Inflammatory macrophage (primary cell): Measurements from ENCODE around the gene SLC13A3.

Experiments used
- DNase-seq, 2 donors: peaks; one replicate each; pipeline ENCODE4 v3.0.0-alpha.2; 2020 to 2022

SLC13A3 gene

GRCh38 chr20:46650575-46651090 is 626 bp downstream of the SLC13A3 start:
- DNase-seq = no peak

GRCh38 chr20:46649965-46650542 is 1.2 kb downstream of the SLC13A3 start:
- DNase-seq = no peak

DNA sequence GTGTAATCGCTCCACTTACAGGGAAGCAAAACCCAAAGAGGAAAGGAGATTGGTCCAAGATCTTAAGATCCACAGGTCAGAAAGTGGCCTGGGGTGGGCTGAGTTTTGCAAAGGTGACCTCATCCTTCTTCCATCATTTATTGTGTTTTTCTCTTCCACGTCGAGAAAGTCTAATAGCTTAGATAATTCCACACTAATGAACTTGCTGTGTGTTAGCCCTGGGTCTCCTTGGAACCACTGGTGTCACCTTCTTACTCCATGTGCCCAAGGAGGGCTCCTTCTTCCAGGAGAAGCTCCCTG is 1.7 kb downstream of the SLC13A3 start:
- no peak for DNase-seq

DNA sequence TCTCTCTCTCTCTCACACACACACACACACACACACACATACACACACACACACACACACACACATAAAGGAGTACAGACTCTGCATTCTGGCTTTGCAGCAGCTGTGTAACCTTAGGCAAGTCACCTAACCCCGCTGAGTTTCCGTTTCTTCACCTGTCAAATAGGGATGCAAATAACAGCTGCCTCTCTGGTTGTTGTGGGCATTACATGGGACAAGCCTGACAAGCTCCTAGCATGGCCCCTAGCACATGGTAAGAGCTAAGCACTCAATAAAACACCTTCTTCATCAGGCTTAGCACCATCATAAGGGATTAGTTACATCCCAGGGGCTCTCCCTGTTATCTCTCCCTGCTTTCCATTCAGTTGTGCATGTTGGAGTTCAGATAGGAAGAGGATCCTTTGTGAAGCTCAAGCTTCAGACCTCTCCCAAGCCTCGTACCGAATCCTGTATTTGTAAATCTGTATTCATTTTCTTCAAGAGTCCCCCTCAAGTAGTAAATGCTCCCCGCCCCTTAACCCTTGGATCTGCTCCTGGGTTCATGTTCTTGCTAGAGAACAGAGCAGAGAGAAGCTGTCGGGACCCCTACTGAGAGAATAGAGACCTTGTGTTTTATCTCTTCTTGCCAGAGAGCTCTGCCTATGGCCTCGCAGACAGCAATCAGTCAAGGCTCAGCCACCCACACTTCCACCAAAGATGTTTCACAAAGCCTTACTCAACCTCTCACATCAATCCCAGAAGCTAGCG is 2.2 kb downstream of the SLC13A3 start:
- peak; percentile 30 to 64 for DNase-seq

DNA sequence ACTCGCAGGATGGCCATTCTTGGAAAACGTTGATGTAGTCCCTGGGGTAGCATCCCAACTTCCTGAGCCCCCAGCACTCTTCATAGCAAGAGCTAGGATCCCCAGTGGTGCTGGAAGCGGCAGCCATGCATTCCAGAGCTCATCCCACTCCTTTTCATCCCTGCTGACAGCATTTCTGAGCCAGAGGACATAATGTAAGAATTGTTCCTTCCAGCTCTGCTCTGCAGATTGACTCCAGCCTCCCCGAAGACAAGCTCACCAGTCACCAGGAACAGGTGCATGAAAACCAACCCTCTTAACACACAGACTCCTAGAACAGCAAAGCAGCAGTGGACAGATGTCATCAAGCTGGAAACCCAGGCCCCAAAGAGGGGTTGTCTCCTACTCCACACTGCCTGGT is 3.8 kb downstream of the SLC13A3 start:
- no peak for DNase-seq

- DNase-seq = no peak
Observed at GRCh38 chr20:46646659-46647380, 4.4 kb downstream of the SLC13A3 start.

DNA sequence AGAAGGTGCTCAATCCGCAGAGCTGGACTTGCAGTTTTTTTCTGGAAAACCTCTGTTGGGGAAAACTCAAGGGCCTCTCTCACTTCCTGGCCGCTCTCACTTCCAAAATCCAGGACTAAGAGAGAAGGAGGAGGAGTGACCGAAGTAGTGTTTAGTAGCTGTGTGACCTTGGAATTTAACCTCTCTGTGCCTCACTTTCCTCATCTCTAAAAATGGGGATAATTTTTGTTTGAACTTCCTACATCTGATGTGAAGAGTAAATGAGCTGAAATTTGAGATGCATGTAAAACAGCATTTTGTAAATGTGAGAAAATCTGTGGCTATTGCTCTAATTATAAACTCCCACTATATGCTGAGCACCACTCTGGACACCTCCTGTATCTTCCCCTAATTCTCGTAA is 5.1 kb downstream of the SLC13A3 start:
- no peak for DNase-seq

GRCh38 chr20:46644733-46645132 is 6.5 kb downstream of the SLC13A3 start:
- no peak for DNase-seq

DNA sequence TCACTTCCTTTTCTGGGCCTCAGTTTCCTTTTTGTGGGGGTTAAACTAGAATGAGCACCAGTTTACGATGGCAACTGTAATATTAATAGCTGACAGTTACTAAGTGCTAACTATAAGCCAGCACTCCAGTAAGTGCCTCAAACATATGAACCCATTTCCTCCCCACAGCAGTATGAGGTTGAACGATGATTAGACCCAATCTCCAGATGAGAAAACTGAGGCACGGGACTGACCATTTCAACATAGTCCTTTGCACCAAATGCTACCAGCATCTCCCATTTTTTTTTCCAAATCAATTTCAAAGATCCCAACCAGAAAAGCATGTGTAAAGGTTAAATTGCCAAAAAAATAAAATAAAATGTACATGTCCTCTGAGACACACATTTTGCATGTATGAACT is 7.1 kb downstream of the SLC13A3 start:
- no peak for DNase-seq

DNA sequence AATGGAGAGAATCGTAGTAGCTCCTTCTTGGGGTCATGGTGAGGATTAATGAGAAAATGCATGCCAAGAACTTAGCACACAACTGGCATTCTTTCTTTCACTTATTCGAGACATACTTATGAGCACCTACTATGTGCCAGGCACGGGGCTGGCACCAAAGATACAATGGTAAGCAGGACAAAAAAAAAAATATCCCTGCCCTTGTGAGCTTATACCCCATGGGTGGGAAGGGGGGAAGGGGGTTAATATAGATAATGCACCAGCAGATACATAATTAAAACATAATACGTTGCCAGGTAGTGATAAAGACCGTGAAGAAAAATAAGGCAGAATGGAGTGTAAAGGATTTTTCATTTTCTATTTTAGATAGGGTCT is 8.3 kb downstream of the SLC13A3 start:
- DNase-seq = no peak

DNA sequence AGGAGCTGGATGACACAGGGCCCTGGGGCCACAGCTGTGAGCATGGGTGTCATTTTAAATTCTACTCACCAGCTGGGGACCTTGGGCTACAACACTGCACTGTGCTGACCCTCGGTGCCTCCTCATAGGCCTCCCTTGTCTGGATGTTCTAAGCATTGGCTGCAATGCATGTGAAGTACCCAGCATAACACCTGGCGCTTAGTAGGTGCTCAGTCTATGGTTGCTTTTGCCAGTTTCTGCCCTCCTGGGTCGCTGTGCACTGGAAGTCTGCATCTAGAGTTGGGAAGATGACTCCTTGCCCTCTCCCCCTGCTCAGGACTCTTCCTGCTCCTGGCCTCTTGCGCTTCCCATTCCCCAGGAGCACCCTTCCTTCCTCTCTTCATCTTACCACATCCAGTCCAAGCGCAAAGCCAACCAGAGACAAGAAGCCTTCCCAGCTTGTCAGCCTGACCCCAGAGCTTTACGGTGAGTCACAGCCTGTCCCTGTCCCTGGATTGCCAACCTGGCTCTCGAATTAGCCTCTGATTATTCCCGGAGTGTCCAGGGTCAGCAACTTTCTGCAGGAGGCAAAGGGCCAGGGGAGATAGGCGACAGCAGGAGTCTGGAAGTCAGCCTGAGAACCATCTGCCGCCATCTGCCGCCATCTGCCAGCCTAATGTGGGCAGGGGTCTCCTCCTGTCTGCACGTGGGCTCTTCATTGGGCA is 8.8 kb downstream of the SLC13A3 start:
- no peak for DNase-seq

- DNase-seq = no peak
Observed at GRCh38 chr20:46641424-46641823, 9.8 kb downstream of the SLC13A3 start.

DNA sequence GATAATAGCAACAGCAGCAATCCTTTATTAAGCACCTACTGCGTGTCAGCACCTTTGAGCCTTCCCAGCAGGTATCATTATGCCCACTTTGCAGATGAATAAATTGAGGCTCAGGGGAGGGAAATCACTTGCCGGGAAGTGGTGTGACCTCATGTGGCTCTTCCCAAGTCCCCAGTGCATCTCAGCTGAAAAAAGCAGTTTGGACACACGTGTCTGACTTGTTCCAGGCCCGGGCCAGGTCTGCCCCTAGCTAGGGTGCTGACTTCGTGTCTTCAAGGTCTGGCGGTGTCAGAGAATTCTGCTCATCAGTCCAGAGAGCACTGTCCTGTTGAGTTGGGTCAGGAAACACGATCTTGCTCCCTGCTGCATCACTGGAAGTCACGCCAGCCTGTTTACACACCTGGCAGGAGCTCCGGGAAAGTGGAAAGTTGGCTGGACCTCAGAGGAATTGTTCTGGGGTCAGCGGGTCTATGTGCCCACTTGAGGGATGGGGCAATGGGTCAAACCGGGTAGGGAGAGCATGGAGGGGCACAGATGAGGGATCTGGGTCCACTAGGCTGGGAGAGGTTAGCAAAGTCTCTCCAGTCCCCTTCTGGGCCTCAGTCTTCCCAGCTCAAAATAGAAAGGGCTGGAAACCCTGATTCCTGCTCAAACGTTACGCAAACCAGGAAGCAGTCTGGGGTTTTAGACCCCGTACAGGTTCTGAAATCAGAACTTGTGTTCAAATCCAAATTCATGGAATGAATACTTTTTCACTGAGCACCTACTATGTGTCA is 10.5 kb downstream of the SLC13A3 start:
- no peak for DNase-seq

DNA sequence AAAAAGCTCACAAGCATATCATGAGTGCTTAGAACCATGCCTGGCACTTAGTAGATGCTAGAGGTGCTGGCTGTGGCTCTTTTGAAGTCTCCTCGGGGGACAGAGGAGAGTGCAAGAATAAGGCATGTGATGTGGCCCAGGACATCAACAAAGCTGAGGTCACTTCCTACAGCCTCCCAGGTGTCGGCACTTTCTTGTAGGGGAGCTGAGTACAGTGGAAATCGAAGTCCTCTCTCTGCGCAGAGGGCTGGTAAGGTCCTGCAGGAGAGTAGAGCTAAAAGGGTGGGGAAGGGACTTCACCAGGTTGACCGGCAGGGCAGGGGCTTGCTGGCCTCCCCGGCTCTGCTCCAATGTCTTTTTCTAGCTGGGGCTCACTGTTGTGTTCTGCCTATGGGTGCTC is 11.2 kb downstream of the SLC13A3 start:
- DNase-seq = no peak

- DNase-seq = no peak
Observed at GRCh38 chr20:46639587-46639986, 11.7 kb downstream of the SLC13A3 start.

- no peak for DNase-seq
Observed at GRCh38 chr20:46638898-46639274, 12.4 kb downstream of the SLC13A3 start.

- DNase-seq = no peak
Observed at GRCh38 chr20:46638134-46638897, 12.9 kb downstream of the SLC13A3 start.

GRCh38 chr20:46637427-46638133 is 13.7 kb downstream of the SLC13A3 start:
- DNase-seq = no peak

DNA sequence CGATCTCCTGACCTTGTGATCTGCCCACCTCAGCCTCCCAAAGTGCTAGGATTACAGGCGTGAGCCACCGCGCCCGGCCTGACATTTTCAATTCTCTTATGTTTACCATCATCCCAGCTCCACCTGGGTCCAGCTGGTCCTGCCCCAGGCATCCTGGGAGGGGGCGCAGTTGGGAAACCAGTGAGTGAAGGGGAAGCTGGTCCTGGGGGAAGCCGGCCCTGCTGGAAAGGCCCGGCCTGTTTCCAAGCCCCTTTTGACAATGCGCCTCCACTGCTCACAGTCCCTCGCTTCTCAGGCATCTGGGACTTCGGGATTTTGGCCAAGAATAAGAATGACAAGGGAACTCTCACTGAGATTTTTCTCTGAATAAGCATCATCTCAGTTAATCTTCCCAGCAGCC is 14.2 kb downstream of the SLC13A3 start:
- DNase-seq = no peak

DNA sequence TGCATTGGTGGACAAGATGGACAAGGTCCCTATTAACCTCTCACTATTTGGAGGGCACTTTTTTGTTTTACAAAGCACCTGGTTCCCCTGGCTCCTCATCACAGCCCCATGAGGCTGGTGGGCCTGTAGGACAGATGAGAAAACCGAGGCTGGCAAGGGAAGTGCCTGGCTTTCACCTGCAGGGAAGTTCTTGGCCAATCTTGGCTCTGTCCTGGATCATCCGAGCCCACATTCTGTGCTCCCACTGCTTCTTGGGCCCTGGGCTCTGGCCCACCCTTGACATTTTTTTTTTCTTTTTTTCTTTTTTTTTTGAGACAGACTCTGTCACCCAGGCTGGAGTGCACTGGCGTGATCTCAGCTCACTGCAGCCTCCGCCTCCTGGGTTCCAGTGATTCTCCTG is 14.7 kb downstream of the SLC13A3 start:
- DNase-seq = no peak

DNA sequence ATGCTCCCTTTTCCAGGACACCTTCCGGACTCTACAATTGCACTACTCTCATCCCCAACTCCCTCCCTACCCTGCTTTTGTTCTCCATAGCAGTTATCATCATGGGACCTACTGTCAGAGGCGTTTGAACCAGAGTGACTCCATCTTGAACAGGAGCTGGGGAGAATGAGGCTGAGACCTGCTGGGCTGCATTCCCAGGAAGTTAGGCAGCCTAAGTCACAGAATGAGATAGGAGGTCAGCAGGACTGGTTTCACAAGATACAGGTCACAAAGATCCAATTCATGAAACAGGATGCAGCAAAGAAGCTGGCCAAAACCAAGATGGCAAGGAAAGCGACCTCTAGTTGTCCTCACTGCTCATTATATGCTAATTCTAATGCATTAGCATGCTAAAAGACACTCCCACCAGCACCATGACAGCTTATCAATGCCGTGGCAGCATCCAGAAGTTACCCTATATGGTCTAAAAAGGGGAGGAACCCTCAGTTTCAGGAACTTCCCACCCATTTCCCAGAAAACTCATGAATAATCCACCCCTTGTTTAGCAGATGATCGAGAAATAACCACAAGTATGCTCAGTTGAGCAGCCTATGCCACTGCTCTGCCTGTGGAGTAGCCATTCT is 15.6 kb downstream of the SLC13A3 start:
- peak; percentile 61 to 64 for DNase-seq
